ENCODE data around the gene TTI1.

TTI1 gene

GRCh38 chr20:37980876-37981275 is 52.4 kb downstream of the TTI1 start:
- no peaks in the 10 kb centered on the region for H3K27me3 ChIP-seq (replicated peaks)
- in situ Hi-C loops (cut with HindIII; ENCODE audit: low pct_ligation_motif_present, low sequenced_read_pairs): no loop called here
- no peak for TF ChIP-seq CTCF (IDR thresholded peaks at IDR 0.05; ENCODE audit: low read depth, low read length, missing control alignments)
- no peak for DNase-seq
- H3K27ac ChIP-seq: no peak overlapping the region
- no peak overlapping the region for H3K4me3 ChIP-seq (ENCODE audit: low read depth, low read length)
- H3K36me3 ChIP-seq (replicated peaks): peaks cover 2% of the 10 kb centered on the region

DNA sequence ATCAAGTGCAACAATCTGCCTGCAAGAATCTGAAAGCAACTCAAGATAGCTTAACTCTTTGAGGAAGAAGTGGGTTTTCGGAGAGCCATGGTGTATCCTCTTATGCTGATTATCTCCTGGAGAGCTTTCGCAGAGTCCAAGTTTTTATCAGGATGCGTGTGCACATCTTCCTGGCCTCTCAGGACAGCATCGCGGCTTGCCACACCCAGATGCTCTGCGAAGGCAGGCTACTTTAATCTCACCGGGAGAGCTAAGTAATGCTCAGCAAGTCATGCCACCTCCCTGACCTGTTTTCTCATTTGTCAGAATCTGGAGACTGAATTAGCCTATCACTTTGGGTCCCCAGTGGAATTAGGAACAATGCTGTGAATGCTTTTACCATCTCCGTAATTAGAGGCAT is 52.9 kb downstream of the TTI1 start:
- Histone ChIP-seq H3K27ac (no peak overlapping the region), H3K4me3 (ENCODE audit: low read depth, low read length) (no peak overlapping the region), H3K36me3 (replicated peaks) (peaks cover 2% of the 10 kb centered on the region), H3K27me3 (replicated peaks) (no peaks in the 10 kb centered on the region)
- in situ Hi-C loops (cut with HindIII; ENCODE audit: low pct_ligation_motif_present, low sequenced_read_pairs): no loop called here
- no peak for DNase-seq
- TF ChIP-seq CTCF (IDR thresholded peaks at IDR 0.05; ENCODE audit: low read depth, low read length, missing control alignments): no peak

DNA sequence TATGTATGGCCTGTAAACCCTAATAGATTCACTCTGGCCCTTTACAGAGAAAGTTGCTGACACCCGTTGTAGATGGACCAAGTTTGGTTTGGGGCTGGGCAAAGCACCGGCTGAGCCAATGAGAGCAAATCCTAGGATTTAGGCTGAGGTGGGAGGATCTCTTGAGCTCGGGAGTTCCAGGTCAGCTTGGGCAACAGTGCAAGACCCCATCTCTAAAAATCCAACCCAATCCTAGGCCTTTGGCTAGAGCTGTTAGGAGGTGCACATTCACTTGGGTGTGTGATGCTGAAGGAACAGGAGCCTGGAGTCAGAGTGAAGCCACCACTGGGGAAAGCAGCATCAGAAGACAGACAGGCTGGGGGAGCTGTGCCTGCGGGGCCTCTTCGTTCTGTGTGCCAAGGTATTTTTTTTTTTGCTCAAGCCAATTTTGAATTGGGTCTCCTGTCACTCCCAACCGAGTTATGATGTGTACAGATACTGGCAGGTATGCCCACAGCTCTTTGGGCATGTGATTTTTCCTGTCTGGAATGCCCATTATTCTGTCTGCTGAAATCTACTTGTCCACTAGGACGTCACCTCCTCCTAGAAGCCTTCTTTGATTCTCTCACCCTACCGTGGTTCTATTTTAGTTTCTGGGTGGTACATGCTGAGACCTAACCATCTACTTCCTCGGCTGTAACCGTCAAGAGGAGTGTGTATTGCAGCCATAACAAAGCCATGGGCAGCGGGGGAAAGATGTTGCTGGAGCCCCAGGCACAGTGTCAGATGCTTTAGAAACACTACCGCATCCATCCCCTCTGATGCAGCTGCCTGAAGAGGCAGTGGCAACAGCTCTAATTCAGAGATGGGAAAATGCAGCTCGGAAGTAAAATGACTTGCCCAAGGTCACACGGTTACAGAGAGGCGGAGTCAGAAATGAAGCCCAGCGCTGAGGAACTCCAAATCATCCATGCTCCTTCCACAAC is 54.0 kb downstream of the TTI1 start:
- no peak for TF ChIP-seq CTCF (IDR thresholded peaks at IDR 0.05; ENCODE audit: low read depth, low read length, missing control alignments)
- H3K27ac ChIP-seq: no peak overlapping the region
- no peaks in the 10 kb centered on the region for H3K27me3 ChIP-seq (replicated peaks)
- peaks cover 2% of the 10 kb centered on the region for H3K36me3 ChIP-seq (replicated peaks)
- in situ Hi-C loops (cut with HindIII; ENCODE audit: low pct_ligation_motif_present, low sequenced_read_pairs): no loop called here
- H3K4me3 ChIP-seq (ENCODE audit: low read depth, low read length): no peak overlapping the region
- no peak for DNase-seq

DNA sequence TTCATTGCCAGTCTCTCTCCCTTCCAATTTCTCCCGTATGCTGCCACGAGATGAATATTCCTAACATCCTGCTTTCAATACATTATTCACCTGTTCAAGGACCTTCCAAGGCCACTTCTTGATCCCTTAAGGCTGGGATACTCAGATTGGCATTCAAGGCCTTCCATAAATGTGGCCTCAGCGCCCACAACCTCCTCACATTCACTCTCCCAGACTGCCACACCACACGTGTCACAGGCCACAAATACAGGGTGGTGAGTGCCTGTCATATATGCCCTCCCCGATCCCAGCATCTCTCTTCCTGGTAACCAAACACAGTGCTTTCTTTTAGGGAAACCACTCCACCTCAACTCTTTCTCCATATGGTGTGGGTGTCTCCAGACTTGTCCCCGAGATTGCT is 55.5 kb downstream of the TTI1 start:
- no peak for DNase-seq
- no peak for TF ChIP-seq CTCF (IDR thresholded peaks at IDR 0.05; ENCODE audit: low read depth, low read length, missing control alignments)
- in situ Hi-C loops (cut with HindIII; ENCODE audit: low pct_ligation_motif_present, low sequenced_read_pairs): no loop called here
- Histone ChIP-seq H3K27ac (no peak overlapping the region), H3K4me3 (ENCODE audit: low read depth, low read length) (no peak overlapping the region), H3K36me3 (replicated peaks) (peaks cover 2% of the 10 kb centered on the region), H3K27me3 (replicated peaks) (no peaks in the 10 kb centered on the region)

DNA sequence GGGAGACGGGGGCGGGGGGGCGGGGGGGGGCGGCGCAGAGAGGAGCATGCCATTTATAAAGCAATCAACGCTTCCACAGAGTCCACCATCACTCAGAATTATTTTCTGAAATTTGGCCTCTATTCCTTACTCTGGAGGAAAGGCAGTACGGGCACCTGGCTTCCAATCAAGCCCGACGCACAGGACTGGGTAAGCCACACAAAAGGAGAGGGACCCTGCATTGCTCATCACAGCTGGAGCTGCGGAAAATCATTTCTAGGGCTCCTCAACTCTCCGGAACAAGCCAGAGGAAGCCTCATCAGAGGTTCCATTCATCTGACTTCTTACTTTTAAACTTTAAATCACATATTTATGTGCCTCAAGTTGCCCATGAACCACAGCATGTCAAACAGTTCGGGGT is 55.9 kb downstream of the TTI1 start:
- Histone ChIP-seq H3K27me3 (replicated peaks) (no peaks in the 10 kb centered on the region), H3K4me3 (ENCODE audit: low read depth, low read length) (no peak overlapping the region), H3K36me3 (replicated peaks) (peaks cover 2% of the 10 kb centered on the region), H3K27ac (no peak overlapping the region)
- no peak for DNase-seq
- no peak for TF ChIP-seq CTCF (IDR thresholded peaks at IDR 0.05; ENCODE audit: low read depth, low read length, missing control alignments)
- in situ Hi-C loops (cut with HindIII; ENCODE audit: low pct_ligation_motif_present, low sequenced_read_pairs): no loop called here
